NCI-H774 (cell line): ENCODE measurements around the gene SLAMF9.
A peak's percentile ranks its signal among the peaks of the same experiment; 100 is the strongest.
"Not testable (repeated sequence)": the region's sequence is repeated elsewhere in the genome, so short reads cannot be mapped to it uniquely, and the experiment has no call there.

Experiments used
- DNase-seq: peaks from one replicate; lab custom pipeline; 2025; lab: John Stamatoyannopoulos, UW

The SLAMF9 gene

GRCh38 chr1:159920202-159920601, 33.8 kb downstream of the SLAMF9 start:
- DNase-seq: no peak

GRCh38 chr1:159919236-159919865, 34.7 kb downstream of the SLAMF9 start:
- DNase-seq: no peak

- DNase-seq: no peak
These were observed 35.5 kb downstream of the SLAMF9 start for GRCh38 chr1:159918352-159919200.

- DNase-seq: no peak
These were observed 36.3 kb downstream of the SLAMF9 start for GRCh38 chr1:159917533-159918351.

- DNase-seq: no peak
These were observed 37.6 kb downstream of the SLAMF9 start for GRCh38 chr1:159916242-159917051.

- DNase-seq: no peak
These were observed 38.3 kb downstream of the SLAMF9 start for GRCh38 chr1:159915571-159916241.

- peak; percentile 65 for DNase-seq
These were observed 39.6 kb downstream of the SLAMF9 start for GRCh38 chr1:159914252-159915018.

GRCh38 chr1:159913451-159914192, 40.4 kb downstream of the SLAMF9 start:
- DNase-seq: peak; percentile 23

GRCh38 chr1:159911326-159912070, 42.5 kb downstream of the SLAMF9 start:
- no peak for DNase-seq

GRCh38 chr1:159908031-159908940, 45.8 kb downstream of the SLAMF9 start:
- DNase-seq: no peak

GRCh38 chr1:159906960-159907359, 47.1 kb downstream of the SLAMF9 start:
- DNase-seq: no peak

GRCh38 chr1:159904036-159904435, 50.0 kb downstream of the SLAMF9 start:
- not testable (repeated sequence) for DNase-seq

- no peak for DNase-seq
These were observed 51.5 kb downstream of the SLAMF9 start for GRCh38 chr1:159902541-159902940.
